Osteoblast (primary cell): ENCODE results near the gene SRPRB. TPM values are rescaled to one million over a fixed set of nuclear protein-coding genes. Genes with fewer than 3 reads are reported as not detected.

Experiments
- DNase-seq: peaks from one replicate; pipeline ENCODE4 v3.0.0; 2011; ENCODE audit warnings: low spot score, mixed read lengths; ENCODE audit not compliant: insufficient read length; ENCODE audit errors: missing footprints
- H2AFZ ChIP-seq: 2 replicates; pipeline ENCODE4 v1.6.0; 2011; ENCODE audit warnings: mild to moderate bottlenecking, low read length
- H3K27ac ChIP-seq: 2 replicates; pipeline ENCODE4 v1.5.1; 2011; ENCODE audit warnings: mild to moderate bottlenecking, low read depth, low read length, moderate library complexity
- H3K27me3 ChIP-seq: 2 replicates; pipeline ENCODE4 v1.6.0; 2012; ENCODE audit warnings: mild to moderate bottlenecking, control low read depth, inconsistent platforms, low read length, moderate library complexity; ENCODE audit not compliant: insufficient read depth
- H3K36me3 ChIP-seq: 2 replicates; pipeline ENCODE4 v1.5.1; 2011; ENCODE audit warnings: mild to moderate bottlenecking, low read length, control low read depth, moderate library complexity; ENCODE audit not compliant: insufficient read depth
- H3K4me1 ChIP-seq: 2 replicates; pipeline ENCODE4 v1.5.1; 2011; ENCODE audit warnings: mild to moderate bottlenecking, low read length, control low read depth, moderate library complexity; ENCODE audit not compliant: insufficient read depth
- H3K4me2 ChIP-seq: 2 replicates; pipeline ENCODE4 v1.6.0; 2011; ENCODE audit warnings: mild to moderate bottlenecking, low read length; ENCODE audit not compliant: insufficient read depth
- H3K4me3 ChIP-seq: fragments of 200-600 bp; sonication (generic); 3 replicates; pipeline ENCODE4 v1.5.1; 2012; ENCODE audit warnings: mild to moderate bottlenecking, low read length, inconsistent platforms; ENCODE audit not compliant: insufficient read depth
- H3K79me2 ChIP-seq: 2 replicates; pipeline ENCODE4 v1.6.0; 2012; ENCODE audit warnings: mild to moderate bottlenecking, low read length, control low read depth, inconsistent platforms; ENCODE audit not compliant: insufficient read depth
- H3K9me3 ChIP-seq: 2 replicates; pipeline ENCODE4 v1.5.1; 2011; ENCODE audit warnings: low read depth, low read length, control low read depth
- H4K20me1 ChIP-seq: 2 replicates; pipeline ENCODE4 v1.6.0; 2012; ENCODE audit warnings: mild to moderate bottlenecking, low read length, control low read depth; ENCODE audit not compliant: insufficient read depth
- CTCF ChIP-seq: IDR thresholded peaks from 2 replicates; pipeline ENCODE4 v1.5.1; 2011; ENCODE audit warnings: mild to moderate bottlenecking, low read depth, low read length, moderate library complexity; ENCODE audit errors: extremely low read depth
- total RNA-seq: library from RNA; depleted of rRNA; stranded (reverse); fragments of >200 nt; gene quantifications from 2 replicates; pipeline ENCODE4 v1.2.3, GENCODE V29; 2012

The SRPRB gene
- total RNA-seq, 1 donor: 80.3 TPM

DNA sequence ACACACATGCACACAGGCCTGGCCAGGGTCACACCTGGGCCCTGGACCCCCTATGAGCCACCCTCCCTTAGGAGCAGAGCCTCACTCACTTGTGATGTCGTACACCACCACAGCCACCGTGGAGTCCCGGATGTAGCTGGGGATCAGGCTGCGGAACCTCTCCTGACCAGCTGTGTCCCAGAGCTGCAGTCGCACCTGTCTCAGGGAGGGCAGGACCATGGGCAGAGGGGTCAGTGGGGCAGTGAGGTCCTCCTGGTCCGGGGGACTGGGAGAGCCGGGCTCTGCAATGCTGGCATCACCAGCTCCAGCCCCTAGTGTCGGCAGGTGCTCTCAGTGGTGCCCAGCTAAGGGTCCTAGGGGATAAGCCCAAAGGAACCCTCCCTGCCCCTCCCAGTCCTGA lies 35.6 kb downstream of the SRPRB start:
- no peaks in the 10 kb centered on the region for H3K27me3 ChIP-seq
- peaks cover 4% of the 10 kb centered on the region for H3K4me1 ChIP-seq
- no peak overlapping the region for H2AFZ ChIP-seq
- peak; percentile 31 for DNase-seq
- no peaks in the 10 kb centered on the region for H3K36me3 ChIP-seq
- no peaks in the 10 kb centered on the region for H3K79me2 ChIP-seq
- no peak for TF ChIP-seq CTCF
- no peak overlapping the region for H3K4me2 ChIP-seq
- H3K4me3 ChIP-seq: no peak overlapping the region
- no peaks in the 10 kb centered on the region for H4K20me1 ChIP-seq
- no peak overlapping the region for H3K27ac ChIP-seq
- H3K9me3 ChIP-seq: no peaks in the 10 kb centered on the region

DNA sequence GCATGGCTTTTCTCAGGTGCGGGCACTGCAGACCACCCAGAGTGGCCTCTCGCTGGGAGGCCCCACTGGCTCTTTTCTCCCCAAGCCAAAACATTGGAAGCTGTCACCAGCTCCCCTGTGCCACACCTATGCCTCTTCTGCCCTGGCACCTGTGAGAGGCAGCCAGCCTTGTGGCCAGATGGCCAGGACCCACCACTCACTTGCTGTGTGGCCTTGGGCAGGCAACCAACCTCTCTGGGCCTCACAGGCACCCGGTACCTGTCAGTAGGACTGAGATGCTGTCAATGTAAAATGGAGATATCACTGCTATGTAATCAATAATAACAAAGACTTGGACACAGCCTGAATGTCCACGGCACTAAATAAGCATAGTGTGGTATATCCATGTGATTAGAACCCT lies 36.5 kb downstream of the SRPRB start:
- Histone ChIP-seq H3K4me2 (no peak overlapping the region), H3K4me3 (no peak overlapping the region), H3K27me3 (peaks cover 3% of the 10 kb centered on the region), H2AFZ (no peak overlapping the region), H3K9me3 (no peaks in the 10 kb centered on the region), H3K4me1 (peaks cover 4% of the 10 kb centered on the region), H3K27ac (no peak overlapping the region), H3K79me2 (no peaks in the 10 kb centered on the region), H3K36me3 (no peaks in the 10 kb centered on the region), H4K20me1 (no peaks in the 10 kb centered on the region)
- no peak for TF ChIP-seq CTCF
- no peak for DNase-seq

DNA sequence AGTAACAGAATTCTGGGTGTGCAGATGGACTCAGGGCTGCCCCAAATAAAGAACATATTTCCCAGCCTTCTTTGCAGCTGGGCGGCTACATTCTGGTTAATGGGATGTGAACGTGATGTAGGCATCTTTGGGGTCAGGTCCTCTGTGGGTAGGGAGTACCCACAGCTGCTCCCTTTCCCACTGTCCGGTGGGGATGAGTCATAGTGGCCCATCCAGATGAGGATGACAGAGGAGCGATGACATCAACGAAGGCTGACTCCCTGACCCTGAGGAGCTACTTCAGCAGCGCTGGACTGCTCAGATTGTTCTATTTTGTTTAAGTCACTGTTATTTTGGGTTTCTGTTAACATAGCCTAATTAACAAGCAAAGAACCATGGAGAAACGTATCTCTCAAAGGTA lies 38.0 kb downstream of the SRPRB start:
- peak; percentile 86 for DNase-seq
- H3K4me1 ChIP-seq: peaks cover 4% of the 10 kb centered on the region
- H3K4me3 ChIP-seq: no peak overlapping the region
- H2AFZ ChIP-seq: no peak overlapping the region
- H3K27me3 ChIP-seq: peaks cover 8% of the 10 kb centered on the region
- H3K27ac ChIP-seq: no peak overlapping the region
- H3K36me3 ChIP-seq: no peaks in the 10 kb centered on the region
- no peak overlapping the region for H3K4me2 ChIP-seq
- TF ChIP-seq CTCF: no peak
- no peaks in the 10 kb centered on the region for H4K20me1 ChIP-seq
- no peaks in the 10 kb centered on the region for H3K9me3 ChIP-seq
- H3K79me2 ChIP-seq: no peaks in the 10 kb centered on the region

DNA sequence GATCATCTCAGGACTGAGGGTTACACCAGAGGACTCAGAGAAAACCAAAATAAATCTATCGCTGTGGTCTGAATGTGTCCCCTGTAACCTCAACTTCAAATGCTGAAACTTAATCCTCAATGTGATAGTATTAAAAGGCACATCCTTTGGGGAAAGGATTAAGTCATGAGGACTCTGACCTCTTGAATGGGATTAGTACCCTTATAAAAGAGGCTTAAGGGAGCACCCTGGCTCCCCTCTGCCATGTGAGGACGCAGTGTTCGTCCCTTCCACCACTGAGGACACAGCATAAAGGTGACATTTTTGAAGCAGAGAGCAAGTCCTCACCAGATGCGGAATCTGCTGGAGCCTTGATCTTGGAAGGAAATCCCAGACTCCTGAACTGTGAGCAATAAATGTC lies 39.5 kb downstream of the SRPRB start:
- DNase-seq: no peak
- Histone ChIP-seq H3K79me2 (no peaks in the 10 kb centered on the region), H3K36me3 (no peaks in the 10 kb centered on the region), H3K4me2 (no peak overlapping the region), H3K27ac (no peak overlapping the region), H2AFZ (no peak overlapping the region), H3K27me3 (peaks cover 8% of the 10 kb centered on the region), H3K9me3 (no peaks in the 10 kb centered on the region), H4K20me1 (no peaks in the 10 kb centered on the region), H3K4me3 (no peak overlapping the region), H3K4me1 (peaks cover 4% of the 10 kb centered on the region)
- no peak for TF ChIP-seq CTCF
